ENCODE data around the gene RSPRY1.
"Not testable (repeated sequence)": the region's sequence is repeated elsewhere in the genome, so short reads cannot be mapped to it uniquely, and the experiment has no call there.

The RSPRY1 gene

GRCh38 chr16:57175896-57176295 lies 10.2 kb upstream of the RSPRY1 start:
- Histone ChIP-seq H3K36me3 (ENCODE audit: control insufficient read depth in 1 of 2, insufficient read depth in 2 of 2, low read length in 2 of 2) (peaks cover 25% of the 10 kb centered on the region in 2 donors), H3K4me3 (ENCODE audit: low read depth in 1 of 2, low read length in 2 of 2) (no peak overlapping the region), H3K27me3 (ENCODE audit: low read depth, low read length) (no peaks in the 10 kb centered on the region), H3K4me1 (ENCODE audit: control insufficient read depth in 1 of 2, insufficient read depth in 2 of 2, low read length in 2 of 2) (peaks cover 0 to 8% of the 10 kb centered on the region in 2 donors), H3K27ac (ENCODE audit: low read length) (no peak overlapping the region), H3K9me3 (ENCODE audit: control insufficient read depth in 1 of 2, low read length in 2 of 2) (no peaks in the 10 kb centered on the region)

DNA sequence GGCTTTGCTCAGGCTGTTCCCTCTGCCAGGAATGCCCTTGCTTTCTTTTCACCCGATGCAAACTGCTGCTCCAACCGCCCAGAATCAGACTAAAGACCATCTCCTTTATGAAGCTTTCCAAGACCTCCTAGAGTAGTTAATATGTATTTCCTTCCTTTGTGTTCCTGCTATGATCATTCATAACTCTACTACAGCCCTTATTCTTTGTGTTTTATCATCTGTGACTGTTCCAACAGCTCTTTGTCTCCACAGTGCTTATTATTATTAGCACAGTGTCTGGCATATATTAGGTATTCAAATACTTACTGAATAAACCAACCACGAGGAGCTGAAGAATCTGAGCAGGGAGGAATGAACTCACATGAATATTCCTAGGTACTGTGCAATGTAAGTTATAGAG lies 7.9 kb upstream of the RSPRY1 start:
- Histone ChIP-seq H3K9me3 (ENCODE audit: control insufficient read depth in 1 of 2, low read length in 2 of 2) (no peaks in the 10 kb centered on the region), H3K4me3 (ENCODE audit: low read depth in 1 of 2, low read length in 2 of 2) (no peak overlapping the region), H3K36me3 (ENCODE audit: control insufficient read depth in 1 of 2, insufficient read depth in 2 of 2, low read length in 2 of 2) (peaks cover 2 to 3% of the 10 kb centered on the region in 2 donors), H3K27me3 (ENCODE audit: low read depth, low read length) (no peaks in the 10 kb centered on the region), H3K27ac (ENCODE audit: low read length) (no peak overlapping the region), H3K4me1 (ENCODE audit: control insufficient read depth in 1 of 2, insufficient read depth in 2 of 2, low read length in 2 of 2) (peaks cover 0 to 8% of the 10 kb centered on the region in 2 donors)

DNA sequence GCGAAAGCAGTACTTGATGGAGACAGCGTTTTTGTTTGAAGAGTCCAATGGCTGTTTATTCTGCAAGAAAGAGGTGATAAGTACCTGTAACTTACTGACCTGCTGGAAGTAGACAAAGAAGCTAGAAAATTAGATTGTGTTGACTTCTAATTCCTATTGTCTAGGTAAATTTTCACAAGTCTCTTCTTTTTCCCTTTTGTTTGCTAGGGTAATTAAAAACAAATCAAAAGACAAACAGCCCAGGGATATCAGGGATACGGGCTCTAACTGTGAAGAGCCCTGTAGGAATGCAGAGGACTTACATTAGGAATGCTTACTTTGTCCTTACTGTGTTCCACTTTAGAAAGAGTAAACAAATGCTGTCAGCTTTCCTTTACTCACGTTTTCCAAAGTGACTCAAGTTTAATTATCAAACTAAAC lies 7.3 kb upstream of the RSPRY1 start:
- Histone ChIP-seq H3K9me3 (ENCODE audit: control insufficient read depth in 1 of 2, low read length in 2 of 2) (no peaks in the 10 kb centered on the region), H3K27me3 (ENCODE audit: low read depth, low read length) (no peaks in the 10 kb centered on the region), H3K36me3 (ENCODE audit: control insufficient read depth in 1 of 2, insufficient read depth in 2 of 2, low read length in 2 of 2) (peaks cover 0 to 3% of the 10 kb centered on the region in 2 donors), H3K4me1 (ENCODE audit: control insufficient read depth in 1 of 2, insufficient read depth in 2 of 2, low read length in 2 of 2) (peaks cover 0 to 12% of the 10 kb centered on the region in 2 donors), H3K4me3 (ENCODE audit: low read depth in 1 of 2, low read length in 2 of 2) (no peak overlapping the region), H3K27ac (ENCODE audit: low read length) (peak overlapping the region; percentile 6)

- H3K27ac ChIP-seq (ENCODE audit: low read length): no peak overlapping the region
- peaks cover 0 to 12% of the 10 kb centered on the region in 2 donors for H3K4me1 ChIP-seq (ENCODE audit: control insufficient read depth in 1 of 2, insufficient read depth in 2 of 2, low read length in 2 of 2)
- H3K36me3 ChIP-seq (ENCODE audit: control insufficient read depth in 1 of 2, insufficient read depth in 2 of 2, low read length in 2 of 2): peaks cover 0 to 3% of the 10 kb centered on the region in 2 donors
- no peaks in the 10 kb centered on the region for H3K9me3 ChIP-seq (ENCODE audit: control insufficient read depth in 1 of 2, low read length in 2 of 2)
- no peaks in the 10 kb centered on the region for H3K27me3 ChIP-seq (ENCODE audit: low read depth, low read length)
- no peak overlapping the region for H3K4me3 ChIP-seq (ENCODE audit: low read depth in 1 of 2, low read length in 2 of 2)
Observed at GRCh38 chr16:57179215-57179828, 6.8 kb upstream of the RSPRY1 start.

DNA sequence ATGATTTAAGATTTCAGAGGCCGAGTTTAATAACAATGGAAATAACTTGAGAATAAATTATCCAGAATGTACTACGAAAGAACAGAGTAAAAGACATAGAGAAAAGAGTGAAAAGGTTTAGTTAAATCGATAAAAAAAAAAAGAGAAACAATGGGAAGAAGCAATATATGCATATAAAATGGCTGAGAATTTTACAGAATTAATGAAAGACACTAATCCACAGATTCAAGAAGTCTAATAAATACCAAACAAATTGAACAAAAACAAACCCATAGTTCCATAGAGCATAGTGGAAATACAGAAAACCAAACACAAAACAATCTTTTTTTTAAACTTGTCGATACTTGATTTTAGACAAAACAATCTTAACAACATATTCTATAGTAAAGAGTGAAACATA lies 2.0 kb upstream of the RSPRY1 start:
- Histone ChIP-seq H3K4me1 (ENCODE audit: control insufficient read depth in 1 of 2, insufficient read depth in 2 of 2, low read length in 2 of 2) (peaks cover 8 to 23% of the 10 kb centered on the region in 2 donors), H3K27me3 (ENCODE audit: low read depth, low read length) (no peaks in the 10 kb centered on the region), H3K9me3 (ENCODE audit: control insufficient read depth in 1 of 2, low read length in 2 of 2) (no peaks in the 10 kb centered on the region), H3K4me3 (ENCODE audit: low read depth in 1 of 2, low read length in 2 of 2) (peak overlapping the region; percentile 89), H3K36me3 (ENCODE audit: control insufficient read depth in 1 of 2, insufficient read depth in 2 of 2, low read length in 2 of 2) (peaks cover 0 to 5% of the 10 kb centered on the region in 2 donors), H3K27ac (ENCODE audit: low read length) (no peak overlapping the region)

GRCh38 chr16:57184887-57185445 lies 1.2 kb upstream of the RSPRY1 start:
- peaks cover 0 to 5% of the 10 kb centered on the region in 2 donors for H3K36me3 ChIP-seq (ENCODE audit: control insufficient read depth in 1 of 2, insufficient read depth in 2 of 2, low read length in 2 of 2)
- no peaks in the 10 kb centered on the region for H3K9me3 ChIP-seq (ENCODE audit: control insufficient read depth in 1 of 2, low read length in 2 of 2)
- no peaks in the 10 kb centered on the region for H3K27me3 ChIP-seq (ENCODE audit: low read depth, low read length)
- peak overlapping the region; percentile 89 for H3K4me3 ChIP-seq (ENCODE audit: low read depth in 1 of 2, low read length in 2 of 2)
- peaks cover 8 to 25% of the 10 kb centered on the region in 2 donors for H3K4me1 ChIP-seq (ENCODE audit: control insufficient read depth in 1 of 2, insufficient read depth in 2 of 2, low read length in 2 of 2)
- peak overlapping the region; percentile 90 for H3K27ac ChIP-seq (ENCODE audit: low read length)

DNA sequence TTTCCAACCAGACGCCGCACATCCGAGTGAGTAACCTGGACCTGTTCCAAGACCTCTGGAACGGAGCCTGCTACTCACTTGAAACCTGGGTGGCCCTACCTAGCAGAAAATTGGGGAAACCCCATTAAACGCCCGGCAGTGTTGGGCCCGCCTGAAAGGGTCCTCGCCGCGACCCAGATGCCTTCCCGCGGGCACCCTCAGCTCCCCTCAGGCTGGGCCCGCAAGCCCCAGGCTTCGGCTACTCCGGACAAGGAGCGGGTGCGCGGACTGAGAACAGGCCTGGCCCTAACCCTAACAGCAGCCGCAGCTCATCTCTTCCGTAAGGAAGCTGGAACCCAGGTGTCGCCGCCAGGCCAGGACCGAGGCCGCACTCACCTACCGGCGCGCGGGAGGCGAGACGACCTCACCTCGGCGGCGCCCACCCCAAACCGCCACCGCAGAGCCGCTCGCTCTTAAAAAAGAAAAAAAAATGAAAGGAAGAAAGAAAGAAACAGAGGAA lies 634 bp upstream of the RSPRY1 start:
- Histone ChIP-seq H3K36me3 (ENCODE audit: control insufficient read depth in 1 of 2, insufficient read depth in 2 of 2, low read length in 2 of 2) (peaks cover 0 to 5% of the 10 kb centered on the region in 2 donors), H3K27me3 (ENCODE audit: low read depth, low read length) (no peaks in the 10 kb centered on the region), H3K4me1 (ENCODE audit: control insufficient read depth in 1 of 2, insufficient read depth in 2 of 2, low read length in 2 of 2) (peaks cover 8 to 30% of the 10 kb centered on the region in 2 donors), H3K4me3 (ENCODE audit: low read depth in 1 of 2, low read length in 2 of 2) (peak overlapping the region; percentile 89), H3K9me3 (ENCODE audit: control insufficient read depth in 1 of 2, low read length in 2 of 2) (no peaks in the 10 kb centered on the region), H3K27ac (ENCODE audit: low read length) (peak overlapping the region; percentile 90)

GRCh38 chr16:57186872-57187854 lies 1.0 kb downstream of the RSPRY1 start:
- H3K4me3 ChIP-seq (ENCODE audit: low read depth in 1 of 2, low read length in 2 of 2): peak overlapping the region; percentile 89 to 95
- no peaks in the 10 kb centered on the region for H3K27me3 ChIP-seq (ENCODE audit: low read depth, low read length)
- no peaks in the 10 kb centered on the region for H3K9me3 ChIP-seq (ENCODE audit: control insufficient read depth in 1 of 2, low read length in 2 of 2)
- H3K4me1 ChIP-seq (ENCODE audit: control insufficient read depth in 1 of 2, insufficient read depth in 2 of 2, low read length in 2 of 2): peaks cover 8 to 40% of the 10 kb centered on the region in 2 donors
- H3K27ac ChIP-seq (ENCODE audit: low read length): peak overlapping the region; percentile 92
- H3K36me3 ChIP-seq (ENCODE audit: control insufficient read depth in 1 of 2, insufficient read depth in 2 of 2, low read length in 2 of 2): peaks cover 0 to 5% of the 10 kb centered on the region in 2 donors

DNA sequence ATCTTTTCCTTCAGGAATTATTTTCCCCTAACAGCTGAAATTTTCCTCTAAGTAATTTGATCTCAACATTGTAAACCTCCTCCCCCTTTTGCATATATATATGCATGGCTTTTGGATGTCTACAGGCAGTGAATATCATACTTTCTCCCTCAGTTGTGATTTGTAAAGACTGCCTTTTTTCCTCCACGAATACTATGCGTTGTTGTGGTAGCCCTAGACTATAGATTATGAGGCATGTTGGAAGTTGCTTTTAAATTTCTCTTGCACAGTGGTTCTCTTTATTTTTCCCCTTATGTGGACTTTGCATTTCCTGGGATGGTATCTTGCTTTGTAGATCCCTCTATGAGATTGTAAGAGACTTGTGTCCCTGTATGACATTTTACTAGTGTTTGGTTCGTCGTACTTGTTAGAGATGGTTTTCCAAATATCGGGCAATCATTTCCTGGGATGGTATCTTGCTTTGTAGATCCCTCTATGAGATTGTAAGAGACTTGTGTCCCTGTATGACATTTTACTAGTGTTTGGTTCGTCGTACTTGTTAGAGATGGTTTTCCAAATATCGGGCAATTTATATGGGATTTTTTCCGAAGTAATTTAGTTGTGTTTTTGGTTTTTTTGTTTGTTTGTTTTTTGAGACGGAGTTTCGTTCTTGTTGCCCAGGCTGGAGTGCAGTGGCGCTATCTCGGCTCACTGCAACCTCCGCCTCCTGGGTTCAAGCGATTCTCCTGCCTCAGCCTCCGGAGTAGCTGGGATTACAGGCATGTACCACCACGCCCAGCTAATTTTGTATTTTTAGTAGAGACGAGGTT lies 2.0 kb downstream of the RSPRY1 start:
- H3K9me3 ChIP-seq (ENCODE audit: control insufficient read depth in 1 of 2, low read length in 2 of 2); H3K36me3 ChIP-seq (ENCODE audit: control insufficient read depth in 1 of 2, insufficient read depth in 2 of 2, low read length in 2 of 2); H3K27me3 ChIP-seq (ENCODE audit: low read depth, low read length): not testable (repeated sequence)
- peaks cover 8 to 43% of the 10 kb centered on the region in 2 donors for H3K4me1 ChIP-seq (ENCODE audit: control insufficient read depth in 1 of 2, insufficient read depth in 2 of 2, low read length in 2 of 2)
- peak overlapping the region; percentile 92 for H3K27ac ChIP-seq (ENCODE audit: low read length)
- peak overlapping the region; percentile 89 to 95 for H3K4me3 ChIP-seq (ENCODE audit: low read depth in 1 of 2, low read length in 2 of 2)

- H3K27me3 ChIP-seq (ENCODE audit: low read depth, low read length): no peaks in the 10 kb centered on the region
- peaks cover 0 to 5% of the 10 kb centered on the region in 2 donors for H3K36me3 ChIP-seq (ENCODE audit: control insufficient read depth in 1 of 2, insufficient read depth in 2 of 2, low read length in 2 of 2)
- no peak overlapping the region for H3K27ac ChIP-seq (ENCODE audit: low read length)
- no peaks in the 10 kb centered on the region for H3K9me3 ChIP-seq (ENCODE audit: control insufficient read depth in 1 of 2, low read length in 2 of 2)
- no peak overlapping the region for H3K4me3 ChIP-seq (ENCODE audit: low read depth in 1 of 2, low read length in 2 of 2)
- peaks cover 8 to 43% of the 10 kb centered on the region in 2 donors for H3K4me1 ChIP-seq (ENCODE audit: control insufficient read depth in 1 of 2, insufficient read depth in 2 of 2, low read length in 2 of 2)
Observed at GRCh38 chr16:57188711-57189002, 2.5 kb downstream of the RSPRY1 start.
